ENCODE data around the gene LRRC74A.

The LRRC74A gene

DNA sequence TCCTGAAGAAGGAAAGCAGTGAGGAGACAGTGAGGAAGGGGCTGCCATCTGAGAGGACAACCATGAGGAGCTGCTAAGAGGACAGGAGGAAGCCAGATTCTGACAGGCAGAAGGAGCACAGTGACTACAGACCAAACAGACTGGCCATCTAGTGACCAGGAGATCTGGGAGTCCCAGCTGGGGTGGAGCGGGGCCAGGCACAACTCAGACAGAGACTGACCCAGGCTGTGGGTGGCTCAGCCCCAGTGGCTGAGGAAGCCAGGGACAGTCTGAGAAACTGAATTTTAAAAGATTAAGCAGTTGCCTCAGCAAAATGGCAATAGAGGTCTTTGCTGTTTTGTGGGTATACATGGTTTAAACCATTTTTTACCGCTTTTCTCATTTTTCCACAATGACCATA is 28.9 kb downstream of the LRRC74A start:
- DNase-seq (ENCODE audit: low spot score) = no peak

DNA sequence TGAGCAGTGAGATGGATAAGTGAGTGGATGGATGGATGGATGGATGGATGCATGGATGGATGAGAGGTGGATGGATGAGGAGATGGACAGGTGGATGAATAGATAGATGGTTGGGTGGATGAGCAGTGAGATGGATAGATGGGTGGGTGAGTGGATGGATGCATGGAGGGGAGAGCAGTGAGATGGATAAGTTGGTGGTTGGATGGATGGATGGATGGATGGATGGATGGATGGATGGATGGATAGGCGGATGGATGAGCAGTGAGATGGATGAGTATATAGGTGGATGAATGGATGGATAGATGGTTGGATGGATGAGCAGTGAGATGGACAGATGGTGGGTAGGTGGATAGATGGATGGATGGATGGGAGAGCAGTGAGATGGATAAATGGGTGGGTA is 30.6 kb downstream of the LRRC74A start:
- DNase-seq (ENCODE audit: low spot score) = no peak

DNA sequence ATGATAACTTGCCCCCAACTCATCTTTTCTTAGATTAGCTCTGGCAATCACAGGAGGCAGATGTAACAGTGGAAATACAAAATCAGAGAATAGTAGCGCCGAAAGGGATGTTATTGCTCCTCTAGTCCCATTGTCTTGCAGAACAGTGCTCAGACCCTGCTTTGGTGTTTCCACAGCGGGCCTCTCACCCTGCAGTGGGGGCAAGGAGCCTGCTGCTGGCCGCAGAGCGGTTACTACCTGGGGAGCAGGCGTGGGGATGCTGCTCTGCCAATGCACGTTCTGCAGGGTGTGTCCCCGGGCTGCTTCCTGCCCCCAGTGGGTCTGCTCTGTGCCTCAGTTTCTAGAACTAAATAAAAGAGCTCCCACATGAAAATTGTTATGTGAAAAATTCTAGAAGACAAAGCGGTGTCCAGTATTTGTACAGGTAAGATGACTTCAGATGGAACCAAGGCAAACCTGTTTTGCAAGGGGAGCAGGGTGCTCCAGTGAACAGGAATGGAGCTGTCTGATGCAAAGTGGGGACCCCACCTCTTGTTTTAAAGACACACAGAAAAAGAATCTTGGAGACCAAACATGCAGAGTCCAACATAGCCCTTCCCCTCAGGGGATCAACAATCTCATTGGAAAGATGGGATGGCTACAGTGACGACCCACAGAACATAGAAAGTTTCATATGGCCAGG is 35.5 kb downstream of the LRRC74A start:
- DNase-seq (ENCODE audit: low spot score) = no peak

DNA sequence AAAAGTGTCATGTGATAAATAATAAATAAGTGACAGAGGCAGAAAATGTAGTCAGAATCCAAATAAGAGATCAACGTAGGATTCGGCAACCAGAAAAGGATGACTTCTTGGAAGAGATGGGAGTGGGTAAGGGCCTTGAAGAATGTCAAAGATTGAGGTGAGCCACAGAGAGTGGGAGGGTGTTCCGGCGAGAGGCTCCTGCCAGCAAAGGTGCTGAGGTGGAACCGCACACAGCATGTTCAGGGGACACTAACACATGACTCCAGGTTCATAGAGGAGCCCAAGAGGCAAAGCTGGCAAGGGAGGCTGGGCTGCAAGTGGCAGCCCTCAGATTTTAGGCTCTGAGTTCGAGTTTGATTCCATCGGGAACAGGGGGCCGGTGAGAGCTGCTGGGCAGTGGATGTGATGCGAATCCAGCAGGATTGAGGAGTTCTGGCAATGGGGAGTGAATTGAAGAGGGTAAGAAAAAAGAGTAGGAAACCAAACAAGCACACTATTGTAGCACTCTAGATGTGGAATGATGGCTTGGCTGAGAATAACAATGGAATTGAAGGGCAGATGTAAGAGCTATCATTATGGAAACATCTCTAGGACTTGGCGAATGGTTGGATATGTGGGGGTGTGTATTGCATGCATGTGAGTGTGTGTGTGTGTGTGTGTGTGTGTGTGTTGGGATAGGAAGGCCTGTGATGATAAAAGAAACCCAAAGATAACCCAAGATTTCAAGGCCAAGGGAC is 36.5 kb downstream of the LRRC74A start:
- DNase-seq (ENCODE audit: low spot score) = no peak

DNA sequence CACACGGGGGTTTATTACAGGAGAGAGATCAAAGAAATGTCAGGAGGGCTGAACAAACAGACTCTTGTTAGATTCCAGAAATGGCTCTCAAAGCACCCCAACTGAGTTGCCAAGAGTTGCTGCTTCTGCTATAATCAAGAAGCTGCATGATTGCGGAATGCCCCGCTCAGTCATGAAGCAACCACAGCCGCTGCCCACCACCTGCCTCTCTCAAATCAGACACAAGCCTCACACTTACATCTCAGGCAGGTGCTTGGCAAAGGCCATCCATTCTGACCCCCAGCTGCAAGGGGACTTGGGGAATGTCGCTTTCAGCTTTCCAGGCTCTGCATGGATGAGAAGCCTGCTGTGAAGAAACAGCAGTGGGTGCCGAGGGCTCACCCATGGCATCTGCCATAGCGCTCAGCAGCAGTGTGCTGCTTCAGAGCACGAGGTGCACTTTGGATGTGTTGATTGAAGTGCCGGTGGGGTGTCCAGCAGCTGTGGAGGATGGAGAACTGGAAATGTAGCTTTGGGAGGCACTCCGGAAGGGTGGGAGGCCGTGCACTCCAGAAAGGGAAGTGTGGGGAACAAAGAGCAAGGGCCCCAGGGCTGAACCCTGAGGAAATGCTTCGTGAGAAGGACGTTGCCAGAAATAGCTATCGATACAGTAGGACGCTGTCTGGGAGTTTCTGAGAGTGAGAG is 37.7 kb downstream of the LRRC74A start:
- no peak for DNase-seq (ENCODE audit: low spot score)

DNA sequence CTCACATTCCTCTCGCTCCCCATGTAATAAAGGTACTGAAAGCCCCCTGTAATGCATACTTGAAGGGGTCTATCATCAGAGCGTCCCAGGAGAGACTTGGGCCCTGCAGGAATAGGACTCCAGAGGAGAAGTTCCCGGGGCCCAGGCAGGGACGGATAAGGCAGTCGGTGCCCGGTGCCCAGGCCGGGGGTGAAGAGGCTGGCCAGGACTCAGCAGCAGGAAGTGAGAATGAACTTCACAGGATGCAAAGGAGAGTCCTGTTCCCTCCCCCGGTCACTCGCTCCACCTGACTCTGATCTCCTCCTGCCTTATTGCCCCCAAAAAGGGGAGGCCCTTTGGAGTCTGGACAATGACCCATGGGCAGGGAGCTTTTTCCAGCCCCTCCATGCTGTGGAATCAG is 40.2 kb downstream of the LRRC74A start:
- no peak for DNase-seq (ENCODE audit: low spot score)

DNA sequence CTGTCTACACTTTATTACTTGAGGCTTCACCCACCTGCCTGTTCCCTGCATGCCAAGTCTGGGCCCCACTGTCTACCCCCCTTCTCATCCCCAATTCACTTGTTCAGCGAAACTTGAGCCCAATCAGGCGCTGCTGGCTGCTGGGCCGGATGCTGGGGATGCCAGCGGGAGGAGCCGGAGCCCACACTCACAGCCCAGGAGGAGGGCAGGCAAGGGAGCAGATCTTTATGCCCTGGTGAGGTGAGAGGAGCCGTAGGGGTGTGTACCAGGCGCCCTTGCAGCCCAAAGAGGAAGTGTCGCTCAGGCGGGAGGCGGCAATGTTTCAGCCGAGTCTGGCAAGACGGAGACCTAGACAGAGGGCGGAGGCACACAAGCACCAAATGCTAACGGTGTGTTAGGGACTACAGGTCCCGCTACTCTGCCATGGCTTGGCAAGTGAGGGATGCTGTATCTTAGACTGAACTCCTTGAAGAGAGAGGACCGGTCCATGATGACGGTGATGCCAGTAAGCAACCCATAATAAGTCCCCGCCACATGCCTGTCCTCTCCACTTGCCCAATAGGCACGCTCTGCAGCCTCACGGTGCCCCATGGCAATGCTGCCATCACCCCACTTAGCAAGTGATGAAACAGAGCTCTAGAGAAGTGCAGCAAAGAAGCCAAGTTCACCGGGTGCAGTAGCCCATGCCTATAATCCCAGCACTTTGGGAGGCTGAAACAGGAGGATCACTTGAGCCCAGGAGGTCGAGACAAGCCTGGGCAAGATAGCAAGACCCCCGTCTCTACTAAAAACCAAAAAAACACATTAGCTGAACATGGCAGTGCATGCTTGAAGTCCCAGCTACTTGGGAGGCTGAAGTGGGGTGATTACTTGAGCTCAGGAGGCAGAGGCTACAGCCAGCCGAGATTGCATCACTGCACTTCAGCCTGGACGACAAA is 41.6 kb downstream of the LRRC74A start:
- DNase-seq (ENCODE audit: low spot score) = no peak

DNA sequence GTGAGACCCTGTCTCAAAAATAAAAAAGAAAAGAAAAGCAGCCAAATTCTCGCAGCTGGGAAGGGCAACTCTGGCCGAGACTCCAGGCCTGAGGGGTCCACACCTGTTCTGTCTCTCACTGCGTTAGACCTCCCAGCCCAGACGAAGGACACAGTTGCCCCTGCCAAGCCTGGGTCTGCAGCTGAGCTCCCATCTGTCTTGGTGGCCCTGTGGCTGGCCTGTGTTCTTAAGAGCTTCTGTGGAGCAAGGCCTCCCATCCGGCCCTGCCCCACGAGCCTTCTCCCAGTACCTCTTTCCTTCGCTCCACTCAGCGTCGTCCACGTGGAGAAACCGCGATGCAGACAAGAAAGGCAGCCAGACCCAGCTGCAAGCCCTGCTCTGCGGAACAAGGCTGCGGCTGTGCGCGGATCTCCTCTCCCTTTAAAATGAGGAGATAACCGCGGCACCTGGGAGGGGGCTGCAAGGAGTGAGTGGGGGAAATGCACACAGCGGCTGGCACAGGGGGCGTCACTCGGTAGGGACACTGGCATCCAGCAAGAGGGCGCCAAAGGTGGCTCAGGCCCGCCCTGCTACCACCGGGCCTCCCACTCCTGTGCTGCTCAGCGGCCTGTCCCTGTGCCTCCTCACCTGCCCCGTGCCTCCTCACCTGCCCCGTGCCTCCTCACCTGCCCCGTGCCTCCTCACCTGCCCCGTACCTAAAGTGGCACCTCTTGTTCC is 42.4 kb downstream of the LRRC74A start:
- no peak for DNase-seq (ENCODE audit: low spot score)

DNA sequence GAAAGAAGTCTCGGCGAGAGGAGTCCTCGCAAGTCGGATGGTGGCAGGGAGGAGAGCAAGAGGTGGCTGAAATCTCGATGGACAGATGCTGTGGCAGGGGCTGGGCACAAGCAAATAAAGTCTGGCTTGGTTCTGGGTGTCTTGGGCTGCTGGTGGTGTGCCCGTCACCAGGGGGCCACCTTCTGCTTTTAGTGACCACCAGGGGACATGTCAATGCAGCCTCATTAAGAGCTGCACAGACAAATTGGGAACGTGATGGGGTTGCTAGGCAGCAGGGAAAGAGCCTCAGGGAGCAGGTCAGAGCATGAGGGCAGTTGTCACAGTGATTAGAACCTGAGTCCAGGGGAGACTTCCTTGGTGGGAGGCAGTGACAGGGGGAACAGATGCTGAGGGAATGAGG is 44.0 kb downstream of the LRRC74A start:
- no peak for DNase-seq (ENCODE audit: low spot score)

DNA sequence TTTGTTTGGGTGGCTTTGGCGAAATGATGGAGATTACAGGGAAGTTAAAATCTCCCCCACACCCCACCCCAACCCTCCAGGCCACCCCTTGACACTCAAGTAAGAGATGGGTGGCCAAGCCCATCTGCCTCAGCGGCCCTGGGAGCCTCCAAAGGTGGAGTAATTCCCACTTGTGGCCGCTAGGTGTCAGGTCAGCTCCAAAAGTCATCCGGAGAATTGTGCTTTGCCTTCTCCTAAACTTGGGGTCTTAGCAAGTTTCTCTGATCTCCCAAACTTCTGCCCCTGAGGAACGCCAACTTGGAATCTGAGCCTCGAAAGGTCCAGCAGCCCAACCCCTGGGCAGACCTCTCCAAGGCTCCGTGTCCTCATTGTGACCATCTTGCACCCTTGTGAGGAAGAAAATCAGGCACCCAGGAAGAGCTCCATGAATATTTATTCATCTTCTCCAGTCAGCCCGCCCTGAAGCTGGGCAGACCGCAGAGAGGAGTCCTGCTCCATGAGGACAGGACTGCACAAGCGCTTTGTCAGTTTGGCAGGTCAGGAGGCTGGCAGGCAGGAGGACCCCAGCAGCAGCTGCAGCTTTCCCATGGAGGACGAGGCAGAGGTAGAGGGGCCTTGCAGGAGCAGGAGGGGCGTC is 46.7 kb downstream of the LRRC74A start:
- peak; percentile 61 for DNase-seq (ENCODE audit: low spot score)

DNA sequence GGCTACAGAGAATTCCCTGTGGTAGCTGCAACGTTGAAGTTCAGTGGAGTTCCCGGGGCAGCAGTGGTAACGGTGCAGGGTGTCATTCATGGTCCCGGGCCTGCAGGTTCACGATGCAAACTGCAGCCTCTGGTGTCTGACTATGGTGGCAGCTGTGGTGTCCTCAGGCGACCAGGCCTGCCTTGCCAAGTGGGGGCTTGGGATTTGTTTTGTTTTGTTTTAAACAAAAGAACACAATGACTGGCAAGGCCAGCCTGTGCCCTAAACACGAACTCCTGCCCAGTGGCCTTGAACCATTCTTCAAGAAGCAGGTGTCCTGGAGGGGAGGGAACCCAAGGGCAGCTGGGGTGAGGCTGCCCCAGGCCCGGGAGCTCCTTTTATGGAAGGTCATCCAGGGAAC is 48.5 kb downstream of the LRRC74A start:
- no peak for DNase-seq (ENCODE audit: low spot score)

DNA sequence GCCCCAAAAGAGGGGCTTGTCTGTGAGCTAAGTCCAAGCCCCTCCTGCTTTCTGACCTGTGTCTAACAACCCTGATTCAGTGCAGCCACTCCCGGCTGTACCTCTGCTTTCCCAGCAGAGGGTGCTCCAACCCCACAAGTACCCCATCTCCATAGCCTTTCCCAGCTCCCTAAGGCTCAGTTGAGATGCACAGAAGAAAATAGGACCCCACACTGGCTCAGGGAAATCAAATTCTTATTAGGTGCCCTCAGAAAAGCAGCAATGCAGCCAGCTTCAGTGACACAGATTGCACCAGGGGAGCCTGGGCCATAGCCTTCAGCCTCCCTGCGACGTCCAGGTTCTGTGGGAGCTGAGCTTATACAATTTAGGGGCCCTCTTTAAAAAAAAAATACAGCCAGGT is 49.9 kb downstream of the LRRC74A start:
- peak; percentile 71 for DNase-seq (ENCODE audit: low spot score)

DNA sequence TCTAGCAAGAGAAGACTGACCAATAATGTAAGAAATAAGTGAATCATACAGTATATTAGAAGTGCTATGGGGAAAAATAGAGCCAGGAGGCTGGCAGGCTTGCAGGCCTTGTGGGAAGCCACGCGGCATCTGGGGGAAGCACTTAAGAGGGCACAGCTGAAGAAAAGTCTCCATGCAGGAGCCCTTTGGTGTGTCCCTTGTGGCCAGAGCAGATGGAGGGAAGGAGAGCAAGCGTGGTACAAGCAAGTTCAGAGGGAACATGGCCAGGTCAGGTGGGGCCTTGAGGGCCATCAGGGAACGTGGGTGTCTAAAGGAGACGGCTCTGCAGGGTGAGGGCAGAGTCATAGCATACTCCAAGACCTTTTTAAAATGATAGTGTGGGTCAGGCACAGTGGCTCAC is 51.7 kb downstream of the LRRC74A start:
- DNase-seq (ENCODE audit: low spot score) = no peak

DNA sequence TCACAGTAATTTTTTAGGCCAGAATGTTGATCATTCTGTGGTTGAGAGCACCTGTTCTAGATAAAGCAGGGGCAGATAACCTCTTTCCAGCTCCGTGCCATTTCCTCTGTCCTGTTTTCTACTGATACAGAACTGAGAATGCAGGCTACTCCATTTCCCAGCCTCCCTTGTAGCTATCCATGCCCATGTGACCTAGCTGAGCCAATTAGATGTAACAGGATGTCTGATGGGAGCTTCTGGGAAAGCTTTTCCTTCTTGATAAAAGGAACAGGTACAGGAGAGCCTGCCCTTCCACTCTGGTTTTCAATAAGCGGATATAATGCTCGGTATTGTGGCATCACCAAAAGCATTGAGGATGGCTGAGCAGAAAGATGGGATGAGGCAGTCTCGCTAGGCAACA is 54.2 kb downstream of the LRRC74A start:
- no peak for DNase-seq (ENCODE audit: low spot score)

DNA sequence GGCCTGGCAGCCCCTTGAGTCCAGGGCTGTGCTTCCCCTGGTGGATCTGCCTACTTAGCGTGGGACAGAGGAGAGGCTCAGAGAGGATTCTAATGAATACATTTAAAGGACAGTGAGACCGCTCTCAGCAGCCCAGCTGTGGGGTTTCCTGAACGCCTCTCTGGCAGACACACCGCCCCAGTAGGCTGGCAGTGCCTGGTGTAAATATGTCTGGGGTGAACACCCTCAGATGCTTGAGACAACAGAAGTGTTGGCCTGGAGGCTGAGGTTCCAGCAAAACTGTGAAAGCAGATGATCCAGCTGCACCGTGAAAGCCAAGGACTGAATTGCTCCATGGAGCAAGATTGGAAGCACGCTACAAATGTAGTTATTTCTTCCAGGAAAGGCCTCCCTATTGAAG is 55.1 kb downstream of the LRRC74A start:
- no peak for DNase-seq (ENCODE audit: low spot score)

DNA sequence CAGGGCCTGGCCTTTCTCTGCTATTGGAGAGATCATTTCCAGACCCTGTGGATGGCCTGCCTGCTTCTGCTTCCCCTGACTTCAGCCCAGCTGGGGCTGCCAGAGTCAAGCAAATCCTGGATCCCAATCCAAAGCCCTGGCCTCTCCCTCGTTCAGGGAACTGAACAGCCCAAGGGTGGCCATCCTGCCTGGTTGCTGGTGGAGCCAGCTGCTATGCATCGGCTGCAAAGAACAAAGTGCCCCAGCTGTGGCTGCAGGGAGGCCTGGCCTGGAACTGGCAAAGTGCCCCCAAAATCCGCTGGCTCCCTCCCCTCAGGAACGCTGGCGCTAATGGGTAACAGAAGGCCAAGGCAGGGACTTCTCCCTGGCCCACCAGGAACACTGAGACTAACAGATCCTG is 56.4 kb downstream of the LRRC74A start:
- DNase-seq (ENCODE audit: low spot score) = no peak

DNA sequence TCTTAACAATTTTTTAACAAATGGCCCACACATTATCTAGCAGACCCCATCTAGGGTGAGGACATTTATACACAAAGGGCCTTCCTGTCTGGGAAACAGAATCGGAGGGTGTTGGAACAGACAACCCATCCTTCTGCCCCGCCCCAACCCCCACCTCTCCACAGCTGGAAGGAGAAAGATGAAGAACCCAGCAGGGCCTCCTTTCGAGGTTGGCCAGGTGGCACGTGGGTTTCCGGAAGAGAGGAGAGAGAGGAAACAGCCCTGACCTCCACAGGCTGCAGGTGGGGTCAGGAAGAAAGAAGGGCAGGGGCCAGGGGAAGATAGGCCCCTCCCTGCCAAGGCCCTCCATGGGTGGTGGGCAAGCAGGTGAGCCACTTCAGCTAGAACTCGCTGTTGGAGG is 57.2 kb downstream of the LRRC74A start:
- DNase-seq (ENCODE audit: low spot score) = no peak

DNA sequence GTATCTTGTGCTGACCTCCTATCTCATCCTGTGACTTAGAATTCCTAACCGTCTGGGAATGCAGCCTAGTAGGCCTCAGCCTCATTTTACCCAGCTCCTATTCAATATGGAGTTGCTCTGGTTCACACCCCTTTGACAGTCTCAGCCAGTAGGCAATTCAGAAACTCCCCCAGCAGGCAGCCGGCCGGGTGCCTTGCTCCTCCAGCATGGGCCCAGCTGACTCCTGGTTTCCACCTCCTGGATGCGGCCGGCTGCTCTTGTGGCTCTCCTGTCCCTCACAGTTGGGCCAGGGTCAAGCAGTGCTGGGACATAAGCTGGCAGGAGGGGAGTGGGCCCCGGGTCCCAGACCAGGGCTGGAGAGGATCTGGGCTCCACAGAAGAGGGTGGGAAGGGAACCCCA is 58.2 kb downstream of the LRRC74A start:
- no peak for DNase-seq (ENCODE audit: low spot score)

DNA sequence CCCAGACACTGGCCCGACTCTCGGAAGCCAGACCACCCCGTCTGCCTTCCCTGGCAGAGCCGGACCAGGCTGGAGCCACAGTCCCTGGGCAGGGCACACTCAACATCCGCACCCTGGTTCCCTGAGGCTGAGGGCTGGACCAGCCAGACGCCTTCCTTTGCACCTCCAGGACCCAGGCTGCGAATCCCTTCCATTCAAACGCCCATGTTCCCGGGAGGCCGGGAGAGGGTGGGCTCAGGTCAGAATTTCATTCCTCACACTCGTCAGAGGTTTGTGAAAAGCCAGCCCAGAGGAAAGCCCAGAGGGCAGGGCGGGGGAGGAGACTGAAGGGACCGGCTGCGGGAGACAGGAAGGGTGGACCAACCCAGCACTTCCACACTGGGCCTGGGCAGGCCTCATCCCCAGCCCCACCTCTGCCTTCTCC is 58.7 kb downstream of the LRRC74A start:
- no peak for DNase-seq (ENCODE audit: low spot score)

DNA sequence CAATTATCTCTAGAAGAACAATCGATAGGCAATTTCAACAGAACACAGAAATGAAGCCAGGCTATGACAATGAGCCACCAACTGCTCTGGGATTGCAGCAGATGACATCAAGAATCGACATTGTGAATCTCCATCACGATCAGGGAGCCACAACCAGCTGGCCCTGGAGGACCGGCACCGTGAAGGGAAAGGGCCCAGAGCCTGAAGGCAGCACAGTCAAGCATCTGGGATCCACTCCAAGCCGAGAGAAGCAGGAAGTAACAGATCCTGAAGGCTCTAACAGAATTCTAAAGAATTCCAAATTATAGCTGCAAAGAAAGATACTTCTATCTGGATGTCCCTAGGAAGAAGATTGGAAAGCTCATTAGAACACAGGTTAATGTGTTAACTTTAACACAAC is 61.0 kb downstream of the LRRC74A start:
- no peak for DNase-seq (ENCODE audit: low spot score)

DNA sequence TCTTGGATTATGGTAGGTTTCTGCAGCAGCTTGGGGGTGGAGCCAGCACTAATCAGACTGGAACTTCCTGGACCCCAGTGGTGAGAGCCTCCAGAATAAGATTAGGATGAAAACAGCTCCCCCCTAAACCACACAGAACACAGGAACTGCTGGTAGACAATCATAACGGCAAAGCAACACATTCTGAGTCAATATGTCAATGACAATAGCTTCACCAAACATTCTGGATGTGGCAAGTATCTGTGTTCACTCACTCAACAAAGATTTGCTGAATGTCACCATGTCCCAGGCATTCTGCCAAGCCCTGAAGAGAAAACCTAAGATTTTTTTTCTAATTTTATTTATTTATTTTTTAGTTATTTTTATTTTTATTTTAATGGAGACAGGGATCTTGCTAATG is 65.2 kb downstream of the LRRC74A start:
- no peak for DNase-seq (ENCODE audit: low spot score)
